Urinary bladder (tissue), 4 donors: ENCODE results near the gene GPRIN1. TPM values are rescaled to one million over a fixed set of nuclear protein-coding genes. Genes with fewer than 3 reads are reported as not detected.
"Not testable (repeated sequence)": the region's sequence is repeated elsewhere in the genome, so short reads cannot be mapped to it uniquely, and the experiment has no call there.

ENCODE experiments used
- DNase-seq: peaks from one replicate; pipeline ENCODE4 v3.0.0-alpha.2; 2015; ENCODE audit errors: extremely low spot score
- H3K27ac ChIP-seq: one replicate; pipeline ENCODE4 v1.5.1; 2013; ENCODE audit warnings: low read depth, mild to moderate bottlenecking, moderate library complexity
- H3K36me3 ChIP-seq: one replicate; pipeline ENCODE4 v1.6.1; 2013; ENCODE audit warnings: mild to moderate bottlenecking, moderate library complexity; ENCODE audit not compliant: insufficient read depth
- H3K4me1 ChIP-seq: one replicate; pipeline ENCODE4 v1.6.1; 2013; ENCODE audit warnings: mild to moderate bottlenecking, moderate library complexity; ENCODE audit not compliant: insufficient read depth
- H3K4me3 ChIP-seq: one replicate; pipeline ENCODE4 v1.5.1; 2013; ENCODE audit warnings: low read depth, low read length
- WGBS: extraction: QIAGEN DNeasy Blood & Tissue Kit; methylation state at CpG from one replicate; pipeline ENCODE4 v1.1.7; 2013; 5-methylcytosine and 5-hydroxymethylcytosine counted together
- polyA plus RNA-seq: library from polyadenylated mRNA; stranded (reverse); fragments of 200-250 nt; gene quantifications from one replicate; pipeline ENCODE4 v1.2.3, GENCODE V29; 2013
- total RNA-seq: library from RNA; depleted of rRNA; stranded (reverse); fragments of >200 nt; gene quantifications from one replicate; pipeline ENCODE4 v1.2.3, GENCODE V29; 2014
- donor health status: healthy with polysubstance abuse.
- donor health status: healthy.

GPRIN1 gene
- total and polyA plus RNA-seq, 2 donors = 0.42 to 1.3 TPM

GRCh38 chr5:176593273-176593869, 16.6 kb downstream of the GPRIN1 start:
- H3K36me3 ChIP-seq = no peaks in the 10 kb centered on the region
- no peak overlapping the region for H3K27ac ChIP-seq
- DNase-seq = no peak
- H3K4me1 ChIP-seq = no peaks in the 10 kb centered on the region
- no peak overlapping the region for H3K4me3 ChIP-seq
- WGBS = 91% methylated on average over 12 of the region's 12 CpGs

GRCh38 chr5:176592573-176592972, 17.4 kb downstream of the GPRIN1 start:
- Histone ChIP-seq H3K36me3 (no peaks in the 10 kb centered on the region), H3K27ac (no peak overlapping the region), H3K4me1 (no peaks in the 10 kb centered on the region), H3K4me3 (no peak overlapping the region)
- 97% methylated on average over 3 of the region's 3 CpGs for WGBS
- DNase-seq = no peak

- H3K36me3 ChIP-seq, H3K4me1 ChIP-seq, DNase-seq, H3K27ac ChIP-seq, H3K4me3 ChIP-seq: not testable (repeated sequence)
- 58% methylated on average over 2 of the region's 2 CpGs for WGBS
These were observed 18.3 kb downstream of the GPRIN1 start for GRCh38 chr5:176591667-176592066.

- Histone ChIP-seq H3K36me3 (no peaks in the 10 kb centered on the region), H3K4me3 (no peak overlapping the region), H3K4me1 (no peaks in the 10 kb centered on the region), H3K27ac (no peak overlapping the region)
- 81% methylated on average over 17 of the region's 17 CpGs for WGBS
- DNase-seq = no peak
These were observed 19.8 kb downstream of the GPRIN1 start for GRCh38 chr5:176590035-176590717.

- 88% methylated on average over 31 of the region's 31 CpGs for WGBS
- Histone ChIP-seq H3K4me1 (no peaks in the 10 kb centered on the region), H3K27ac (no peak overlapping the region), H3K4me3 (no peak overlapping the region), H3K36me3 (no peaks in the 10 kb centered on the region)
- no peak for DNase-seq
These were observed 20.8 kb downstream of the GPRIN1 start for GRCh38 chr5:176589039-176589769.

- H3K36me3 ChIP-seq = no peaks in the 10 kb centered on the region
- no peak overlapping the region for H3K27ac ChIP-seq
- H3K4me3 ChIP-seq = no peak overlapping the region
- no peak for DNase-seq
- no peaks in the 10 kb centered on the region for H3K4me1 ChIP-seq
These were observed 21.7 kb downstream of the GPRIN1 start for GRCh38 chr5:176588297-176588696.

GRCh38 chr5:176587398-176587797, 22.6 kb downstream of the GPRIN1 start:
- DNase-seq = no peak
- H3K36me3 ChIP-seq = no peaks in the 10 kb centered on the region
- H3K4me3 ChIP-seq = no peak overlapping the region
- no peaks in the 10 kb centered on the region for H3K4me1 ChIP-seq
- no peak overlapping the region for H3K27ac ChIP-seq
- 76% methylated on average over 7 of the region's 7 CpGs for WGBS

- Histone ChIP-seq H3K4me1 (no peaks in the 10 kb centered on the region), H3K27ac (no peak overlapping the region), H3K4me3 (no peak overlapping the region), H3K36me3 (no peaks in the 10 kb centered on the region)
- 81% methylated on average over 4 of the region's 4 CpGs for WGBS
- no peak for DNase-seq
These were observed 26.9 kb downstream of the GPRIN1 start for GRCh38 chr5:176583076-176583475.

- no peak overlapping the region for H3K27ac ChIP-seq
- H3K36me3 ChIP-seq = no peaks in the 10 kb centered on the region
- H3K4me1 ChIP-seq = no peaks in the 10 kb centered on the region
- 87% methylated on average over 12 of the region's 12 CpGs for WGBS
- no peak for DNase-seq
- no peak overlapping the region for H3K4me3 ChIP-seq
These were observed 28.6 kb downstream of the GPRIN1 start for GRCh38 chr5:176581361-176581760.

GRCh38 chr5:176579323-176579722, 30.6 kb downstream of the GPRIN1 start:
- WGBS = 49% methylated on average over 4 of the region's 4 CpGs
- Histone ChIP-seq H3K36me3 (no peaks in the 10 kb centered on the region), H3K4me1 (no peaks in the 10 kb centered on the region), H3K27ac (no peak overlapping the region), H3K4me3 (no peak overlapping the region)
- no peak for DNase-seq

GRCh38 chr5:176578391-176578808, 31.6 kb downstream of the GPRIN1 start:
- Histone ChIP-seq H3K27ac (no peak overlapping the region), H3K36me3 (no peaks in the 10 kb centered on the region), H3K4me3 (no peak overlapping the region), H3K4me1 (no peaks in the 10 kb centered on the region)
- WGBS = 31% methylated on average over 15 of the region's 15 CpGs
- no peak for DNase-seq

- no peaks in the 10 kb centered on the region for H3K36me3 ChIP-seq
- H3K4me1 ChIP-seq = no peaks in the 10 kb centered on the region
- no peak for DNase-seq
- no peak overlapping the region for H3K27ac ChIP-seq
- no peak overlapping the region for H3K4me3 ChIP-seq
- WGBS = 80% methylated on average over 36 of the region's 36 CpGs
These were observed 32.4 kb downstream of the GPRIN1 start for GRCh38 chr5:176577312-176578176.
